ENCODE results near the gene FBXO44.

Gene FBXO44

GRCh38 chr1:11616766-11617165 is 37.9 kb upstream of the FBXO44 start:
- TF ChIP-seq, protein P1, sequence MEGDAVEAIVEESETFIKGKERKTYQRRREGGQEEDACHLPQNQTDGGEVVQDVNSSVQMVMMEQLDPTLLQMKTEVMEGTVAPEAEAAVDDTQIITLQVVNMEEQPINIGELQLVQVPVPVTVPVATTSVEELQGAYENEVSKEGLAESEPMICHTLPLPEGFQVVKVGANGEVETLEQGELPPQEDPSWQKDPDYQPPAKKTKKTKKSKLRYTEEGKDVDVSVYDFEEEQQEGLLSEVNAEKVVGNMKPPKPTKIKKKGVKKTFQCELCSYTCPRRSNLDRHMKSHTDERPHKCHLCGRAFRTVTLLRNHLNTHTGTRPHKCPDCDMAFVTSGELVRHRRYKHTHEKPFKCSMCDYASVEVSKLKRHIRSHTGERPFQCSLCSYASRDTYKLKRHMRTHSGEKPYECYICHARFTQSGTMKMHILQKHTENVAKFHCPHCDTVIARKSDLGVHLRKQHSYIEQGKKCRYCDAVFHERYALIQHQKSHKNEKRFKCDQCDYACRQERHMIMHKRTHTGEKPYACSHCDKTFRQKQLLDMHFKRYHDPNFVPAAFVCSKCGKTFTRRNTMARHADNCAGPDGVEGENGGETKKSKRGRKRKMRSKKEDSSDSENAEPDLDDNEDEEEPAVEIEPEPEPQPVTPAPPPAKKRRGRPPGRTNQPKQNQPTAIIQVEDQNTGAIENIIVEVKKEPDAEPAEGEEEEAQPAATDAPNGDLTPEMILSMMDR (IDR thresholded peaks at IDR 0.05; ENCODE audit: extremely low read depth, missing control alignments): no peak

GRCh38 chr1:11617314-11617713 is 37.4 kb upstream of the FBXO44 start:
- DNase-seq (ENCODE audit: low spot score): no peak
- TF ChIP-seq, protein P1 (IDR thresholded peaks at IDR 0.05; ENCODE audit: extremely low read depth, missing control alignments): no peak

More at GRCh38 chr1:11616766-11617165, 37.9 kb upstream of the FBXO44 start:
- no peak for DNase-seq (ENCODE audit: low spot score)

DNA sequence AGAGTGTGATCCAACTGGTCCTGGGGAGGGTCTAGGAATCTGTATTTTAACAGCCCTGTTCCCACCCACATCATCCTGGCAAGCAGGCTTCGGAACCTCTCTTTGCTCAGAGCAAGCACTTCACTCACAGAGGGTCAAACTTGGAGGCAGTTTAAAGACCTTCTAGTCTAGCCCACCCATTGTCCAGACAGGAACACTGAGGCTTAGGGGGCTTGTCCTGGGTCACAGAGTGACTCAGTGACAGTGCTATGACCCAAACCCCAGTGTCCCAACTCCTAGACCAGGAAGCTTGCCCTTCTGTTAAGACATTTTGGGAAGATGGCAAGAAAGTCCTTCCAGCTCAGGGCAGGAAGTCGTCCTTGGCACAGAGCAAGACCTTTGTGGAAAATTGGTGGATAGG is 36.9 kb upstream of the FBXO44 start:
- TF ChIP-seq, protein P1 (IDR thresholded peaks at IDR 0.05; ENCODE audit: extremely low read depth, missing control alignments): no peak
- no peak for DNase-seq (ENCODE audit: low spot score)

- no peak for DNase-seq (ENCODE audit: low spot score)
- TF ChIP-seq, protein P1 (IDR thresholded peaks at IDR 0.05; ENCODE audit: extremely low read depth, missing control alignments): no peak
These were observed 34.3 kb upstream of the FBXO44 start for GRCh38 chr1:11620405-11620804.

DNA sequence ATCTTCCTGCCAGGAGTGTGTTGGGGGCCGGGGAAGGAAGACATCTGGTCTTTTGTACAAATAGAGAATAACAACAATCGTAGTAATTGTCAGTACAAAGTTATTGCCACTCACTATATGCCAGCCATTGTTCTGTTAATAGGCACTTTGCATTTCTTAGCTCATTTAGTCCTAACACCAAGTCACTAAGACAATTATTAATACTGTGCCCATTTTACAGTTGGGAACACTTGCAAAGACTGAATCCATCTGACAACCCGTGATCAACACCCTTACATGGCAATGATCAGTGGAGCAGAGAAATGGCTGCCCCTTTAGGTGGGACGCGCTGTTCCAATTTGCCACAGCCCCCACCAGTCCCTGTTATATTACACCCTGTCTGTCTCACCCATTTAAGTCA is 33.8 kb upstream of the FBXO44 start:
- TF ChIP-seq, protein P1 (IDR thresholded peaks at IDR 0.05; ENCODE audit: extremely low read depth, missing control alignments): no peak

GRCh38 chr1:11622398-11622797 is 32.3 kb upstream of the FBXO44 start:
- no peak for DNase-seq (ENCODE audit: low spot score)
- TF ChIP-seq, protein P1 (IDR thresholded peaks at IDR 0.05; ENCODE audit: extremely low read depth, missing control alignments): no peak

More for the DNA sequence above, 33.8 kb upstream of the FBXO44 start:
- DNase-seq (ENCODE audit: low spot score): no peak

DNA sequence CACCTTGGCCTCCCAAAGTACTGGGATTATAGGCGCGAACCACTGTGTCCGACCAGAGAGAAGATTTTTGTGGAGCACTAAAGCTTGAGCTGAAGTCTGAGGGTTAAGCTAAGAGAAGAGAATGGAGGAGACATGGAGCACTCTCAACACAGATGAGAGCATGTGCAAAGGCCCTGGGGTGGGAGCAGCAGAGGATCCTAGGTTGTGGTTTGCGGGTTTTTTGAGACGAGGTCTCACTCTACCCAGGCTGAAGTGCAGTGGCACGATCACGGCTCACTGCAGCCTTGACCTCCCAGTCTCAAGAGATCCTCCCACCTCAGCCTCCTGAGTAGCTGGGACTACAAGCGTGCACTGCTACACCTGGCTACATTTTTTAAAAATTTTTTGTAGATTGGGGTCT is 31.0 kb upstream of the FBXO44 start:
- TF ChIP-seq, protein P1 (IDR thresholded peaks at IDR 0.05; ENCODE audit: extremely low read depth, missing control alignments): no peak
- no peak for DNase-seq (ENCODE audit: low spot score)

All from GM20000 (cell line).